Stimulated activated CD8-positive, alpha-beta memory T cell treated with anti-CD3 and anti-CD28 coated beads, Interleukin-15, amount 100 ng/mL, for 24 hours (primary cell): ENCODE measurements around the gene VSTM1.
A peak's percentile ranks its signal among the peaks of the same experiment; 100 is the strongest.
"Not testable (repeated sequence)": the region's sequence is repeated elsewhere in the genome, so short reads cannot be mapped to it uniquely, and the experiment has no call there.

Experiments used
- DNase-seq: peaks from one replicate; pipeline ENCODE4 v3.0.0-alpha.2; 2020; ENCODE audit warnings: low read depth

VSTM1 gene

DNA sequence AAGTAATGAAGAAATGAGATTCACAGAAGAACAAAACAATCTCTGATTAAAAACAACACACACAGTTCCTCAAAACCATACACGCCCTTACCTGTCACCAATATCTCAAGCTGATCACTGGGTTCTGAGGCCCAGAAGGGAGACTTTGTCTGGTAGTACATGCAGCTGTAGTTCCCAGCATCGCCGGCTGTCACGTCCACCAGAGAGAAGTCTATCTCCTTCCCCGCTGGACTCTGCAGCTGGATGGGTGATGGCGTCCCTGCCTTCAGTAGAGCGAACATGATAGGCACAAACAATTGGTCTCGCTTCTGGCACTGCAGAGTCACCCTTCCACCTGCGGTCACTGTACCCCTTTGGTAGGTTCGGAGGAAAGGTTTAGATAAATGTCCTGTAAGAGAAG is 10.1 kb upstream of the VSTM1 start:
- DNase-seq: no peak

DNA sequence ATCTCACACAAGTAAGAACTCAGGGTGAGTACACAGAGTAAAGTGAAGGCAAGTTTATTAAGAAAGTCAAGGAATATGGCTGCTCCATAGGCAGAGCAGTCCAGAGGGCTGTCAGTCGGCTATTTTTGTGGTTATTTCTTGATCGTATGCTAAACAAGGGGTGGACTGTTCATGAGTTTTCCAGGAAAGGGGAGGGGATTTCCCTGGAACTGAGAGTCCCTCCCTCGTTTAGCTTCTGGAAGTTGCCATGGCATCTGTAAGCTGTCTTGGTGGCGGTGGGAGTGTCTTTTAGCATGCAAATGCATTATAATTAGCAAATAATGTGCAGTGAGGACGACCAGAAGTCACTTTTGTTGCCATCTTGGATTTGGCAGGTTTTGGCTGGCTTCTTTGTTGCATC is 5.8 kb upstream of the VSTM1 start:
- no peak for DNase-seq

DNA sequence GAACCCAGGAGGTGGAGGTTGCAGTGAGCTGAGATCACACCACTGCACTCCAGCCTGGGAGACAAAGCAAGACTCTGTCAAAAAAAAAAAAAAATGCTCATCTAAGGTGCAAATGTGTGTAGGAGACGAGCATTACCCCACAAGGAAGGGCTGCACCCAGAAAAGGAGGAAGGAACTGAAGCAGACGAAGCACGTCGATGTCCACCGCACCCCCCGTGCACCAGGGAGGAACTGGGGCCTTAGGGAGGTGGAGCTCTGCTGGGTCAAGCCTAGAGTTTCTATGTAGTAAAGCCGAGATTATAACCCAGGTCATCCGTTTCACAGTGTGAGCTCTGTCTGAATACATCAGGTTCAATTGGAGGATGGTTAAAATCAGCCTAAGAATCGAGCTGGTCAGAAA is 1.1 kb downstream of the VSTM1 start:
- no peak for DNase-seq

DNA sequence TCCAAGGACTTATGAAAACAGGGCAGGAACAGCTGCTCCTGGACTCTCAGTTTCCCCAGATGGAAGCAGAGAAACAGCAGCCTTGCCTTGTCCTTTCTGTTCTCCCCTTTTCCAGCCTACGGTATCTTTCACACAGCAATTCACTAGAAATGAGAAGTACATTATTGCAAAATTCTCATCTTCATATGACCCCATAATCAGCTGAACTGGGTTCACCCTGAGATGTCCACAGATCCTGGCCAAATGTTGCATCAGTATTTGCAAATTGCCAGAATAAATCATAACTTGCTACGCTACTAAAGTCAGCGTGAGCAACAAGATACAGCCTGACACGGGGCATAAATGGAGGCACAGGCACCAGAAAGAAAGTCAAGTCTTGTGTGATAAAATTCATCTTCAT is 16.1 kb downstream of the VSTM1 start:
- no peak for DNase-seq

DNA sequence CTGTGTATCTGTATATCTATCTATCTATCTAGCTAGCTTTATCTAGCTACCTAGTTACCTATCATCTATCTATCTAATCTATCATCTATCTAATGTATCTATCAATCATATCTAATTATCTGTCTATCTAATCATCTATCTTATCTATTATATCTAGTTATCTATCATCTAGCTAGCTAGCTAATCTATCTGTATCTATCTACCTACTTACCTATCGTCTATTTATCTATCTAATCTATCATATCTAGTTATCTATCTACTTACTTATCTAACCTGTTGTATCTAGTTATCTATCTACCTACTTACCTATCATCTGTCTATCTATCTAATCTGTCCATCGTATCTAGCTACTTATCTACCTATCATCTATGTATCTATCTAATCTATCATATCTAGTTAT is 17.9 kb downstream of the VSTM1 start:
- DNase-seq: no peak

DNA sequence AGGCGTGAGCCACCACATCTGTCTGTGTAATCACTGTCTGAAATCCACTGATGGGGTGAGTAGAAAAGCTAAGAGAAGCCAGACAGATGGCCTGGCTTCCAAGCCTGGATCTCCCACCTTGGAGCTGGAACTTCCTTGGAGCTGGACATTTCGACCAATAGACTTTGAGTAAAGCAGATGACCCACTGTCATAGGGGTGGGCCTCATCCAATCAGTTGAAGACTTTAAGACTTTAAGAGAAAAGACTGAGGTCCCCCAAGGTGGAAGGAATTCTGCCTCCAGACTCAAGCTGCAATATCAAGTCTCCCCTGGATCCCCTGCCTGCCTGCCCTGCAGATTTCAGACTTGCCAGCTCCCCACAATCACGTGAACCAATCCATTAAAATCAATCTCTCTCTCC is 20.7 kb downstream of the VSTM1 start:
- DNase-seq: no peak

DNA sequence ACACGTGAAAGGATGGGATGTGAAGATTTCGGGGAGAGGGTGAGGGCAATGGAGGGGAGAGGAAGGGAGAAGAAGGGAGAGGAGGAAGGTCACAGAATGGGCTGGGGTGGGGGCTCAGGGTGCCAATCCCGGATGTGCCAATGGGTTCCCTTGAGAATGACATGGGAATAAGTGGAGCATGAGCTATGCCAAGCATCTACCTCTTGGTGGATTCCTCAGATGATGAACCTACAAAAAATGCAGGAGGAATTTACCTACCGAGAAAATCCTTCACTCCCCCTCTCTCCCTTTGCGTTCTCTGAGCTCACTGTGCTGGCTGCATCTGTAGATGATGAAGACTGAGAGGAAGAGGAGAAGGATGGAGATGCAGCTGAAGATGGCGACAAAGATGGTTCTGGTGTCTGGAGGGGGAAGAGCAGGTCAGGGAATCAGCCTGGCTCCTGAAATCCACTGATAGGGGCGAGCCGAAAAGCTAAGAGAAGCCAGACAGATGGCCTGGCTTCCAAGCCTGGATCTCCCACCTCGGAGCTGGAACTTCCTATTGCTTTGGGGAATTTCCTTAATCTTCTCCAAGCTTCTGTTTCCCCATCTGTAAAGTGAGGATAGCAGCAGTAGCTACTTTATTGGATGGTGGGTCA is 21.6 kb downstream of the VSTM1 start:
- DNase-seq: no peak

DNA sequence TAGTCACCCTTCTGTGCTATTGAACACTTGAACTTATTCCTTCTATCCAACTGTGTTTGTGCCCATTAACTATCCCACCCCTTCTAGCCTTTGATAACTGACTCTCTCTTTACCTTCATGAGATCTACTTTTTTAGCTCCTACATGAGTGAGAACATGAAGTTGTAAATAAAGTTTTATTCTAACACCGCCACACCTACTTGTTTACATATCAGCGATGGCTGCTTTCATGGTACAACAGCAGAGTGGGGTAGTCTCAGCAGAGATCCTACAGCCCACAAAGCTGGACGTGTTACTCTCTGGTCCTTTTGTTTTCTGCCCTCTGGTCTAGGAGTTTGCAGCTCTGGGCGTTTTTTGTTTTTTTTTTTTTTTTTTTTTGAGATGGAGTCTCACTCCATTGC is 23.7 kb downstream of the VSTM1 start:
- DNase-seq: no peak

DNA sequence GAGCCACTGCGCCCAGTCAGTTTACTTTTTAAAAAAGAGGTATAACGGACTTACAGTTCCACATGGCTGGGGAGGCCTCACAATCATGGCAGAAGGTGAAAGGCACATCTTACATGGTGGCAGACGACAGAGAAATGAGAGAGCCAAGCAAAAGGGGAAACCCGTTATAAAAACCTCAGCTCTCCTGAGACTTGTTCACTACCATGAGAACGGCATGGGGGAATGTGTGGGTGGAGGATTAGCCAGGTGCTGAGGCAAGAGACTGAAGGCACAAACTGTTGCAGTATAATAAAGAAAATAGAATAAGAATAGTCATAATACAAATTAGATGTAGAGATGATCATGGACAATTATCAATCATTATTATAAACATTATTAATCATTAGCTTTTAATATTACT is 27.2 kb downstream of the VSTM1 start:
- not testable (repeated sequence) for DNase-seq

DNA sequence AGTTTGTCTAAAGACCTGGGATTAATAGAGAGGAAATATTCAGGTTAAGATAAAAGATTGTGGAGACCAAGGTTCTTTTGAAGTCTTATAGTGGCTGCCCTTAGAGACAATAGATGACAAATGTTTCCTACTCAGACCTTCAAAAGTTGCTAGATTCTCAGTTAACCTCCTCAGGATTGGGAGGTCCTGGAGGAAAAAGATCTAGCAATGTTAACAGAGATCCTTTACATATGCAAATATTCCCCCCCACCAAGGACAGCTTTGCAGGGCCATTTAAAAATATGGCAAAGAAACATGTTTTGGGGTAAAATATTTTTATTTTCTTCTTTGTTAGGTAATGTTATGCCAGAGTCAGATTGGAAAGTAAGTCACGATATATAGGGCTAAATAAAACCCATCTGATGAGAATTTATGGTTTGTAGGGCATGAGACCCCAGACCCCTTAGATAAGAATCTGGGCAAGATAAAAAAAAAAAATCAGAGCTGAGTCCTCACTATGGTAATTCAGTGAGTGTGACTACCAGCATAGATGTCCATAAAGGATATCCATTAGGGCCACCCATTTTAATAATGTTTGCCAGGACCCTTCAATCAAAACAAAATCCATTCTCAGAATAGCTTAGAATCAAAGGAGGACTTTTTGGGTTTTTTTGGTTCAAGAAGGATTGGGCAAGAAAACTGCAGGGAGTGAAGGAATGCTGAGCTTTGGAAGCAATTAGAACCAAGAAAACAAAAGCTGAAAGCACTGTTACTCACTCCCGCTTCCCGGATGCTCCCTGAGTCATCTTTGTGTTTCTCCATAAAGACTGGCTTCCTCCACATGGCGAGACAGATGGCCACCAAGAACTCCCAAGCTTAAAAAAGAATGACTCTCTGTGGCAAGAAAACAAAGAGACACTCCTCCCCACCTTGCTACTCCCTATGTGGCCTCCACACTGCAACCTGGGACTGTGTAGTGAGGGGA is 28.2 kb downstream of the VSTM1 start:
- no peak for DNase-seq

DNA sequence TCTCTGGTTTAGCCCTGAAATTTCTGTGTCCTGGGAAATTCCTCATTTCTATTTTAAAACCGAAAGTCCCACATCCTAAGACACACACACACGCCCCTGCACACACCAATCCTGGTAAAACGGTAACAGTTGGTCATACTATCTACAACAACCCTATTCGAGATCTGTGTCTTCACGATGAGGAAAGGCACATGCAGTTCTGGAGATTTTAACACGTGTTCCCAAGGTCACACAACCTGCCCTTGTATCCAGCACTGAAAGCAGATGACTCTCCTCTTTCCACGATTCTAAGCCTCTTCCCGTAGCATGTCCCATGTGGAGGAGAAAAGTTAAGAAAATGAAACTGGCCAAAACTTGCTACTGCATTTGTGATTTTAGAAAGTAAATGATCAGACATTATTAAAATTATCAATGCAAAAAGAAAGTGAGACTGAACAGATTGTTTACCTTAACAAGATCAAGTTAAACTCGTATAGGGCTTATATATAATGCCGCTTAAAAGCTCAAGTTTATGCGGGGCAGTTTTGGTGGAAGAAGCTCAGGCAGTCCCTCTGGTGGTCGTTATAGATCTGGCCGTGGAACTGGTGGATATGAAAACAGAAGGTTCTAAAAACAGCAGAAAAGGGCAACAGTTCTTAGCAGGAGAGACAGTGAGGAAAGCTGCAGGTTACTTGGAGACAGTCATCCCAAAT is 32.7 kb downstream of the VSTM1 start:
- DNase-seq: no peak

DNA sequence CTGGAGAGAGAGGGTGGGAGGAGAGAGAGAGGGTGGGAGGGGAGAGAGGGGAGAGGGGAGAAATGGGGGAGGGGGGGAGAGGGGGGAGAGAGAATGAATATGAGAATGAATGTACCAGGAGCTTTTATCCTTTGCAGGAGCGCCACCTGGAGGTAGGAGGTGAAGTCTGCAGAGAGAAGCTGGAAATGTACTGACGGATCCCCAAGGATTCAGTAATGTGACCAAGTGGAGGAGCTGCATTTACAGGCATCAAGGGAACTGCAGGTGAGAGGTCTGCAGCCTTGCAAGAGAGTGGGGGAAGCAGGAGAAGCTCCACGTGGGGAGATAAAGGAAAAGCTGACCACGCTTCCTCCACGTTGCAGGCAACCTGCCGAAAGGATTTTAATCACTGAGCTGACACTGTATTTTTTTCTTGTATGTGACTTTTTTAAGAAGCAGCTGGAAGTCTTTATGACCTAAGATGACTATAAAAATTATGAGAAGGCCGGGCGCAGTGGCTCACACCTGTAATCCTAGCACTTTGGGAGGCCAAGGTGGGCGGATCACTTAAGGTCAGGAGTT is 33.7 kb downstream of the VSTM1 start:
- peak; percentile 10 for DNase-seq

DNA sequence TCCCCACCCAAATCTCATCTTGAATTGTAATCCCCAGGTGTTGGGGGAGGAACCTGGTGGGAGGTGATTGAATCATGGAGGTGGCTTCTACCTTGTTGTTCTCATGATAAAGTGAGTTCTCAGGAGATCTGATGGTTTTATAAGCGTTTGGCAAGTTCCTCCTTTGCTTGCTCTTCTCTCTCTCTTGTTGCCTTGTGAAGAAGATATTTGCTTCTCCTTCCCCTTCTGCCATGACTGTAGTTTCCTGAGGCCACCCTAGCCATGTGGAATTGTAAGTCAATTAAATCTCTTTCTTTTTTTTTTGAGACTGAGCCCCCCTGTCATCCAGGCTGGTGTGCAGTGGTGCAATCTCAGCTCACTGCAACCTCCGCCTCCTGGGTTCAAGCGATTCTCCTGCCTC is 34.4 kb downstream of the VSTM1 start:
- no peak for DNase-seq

DNA sequence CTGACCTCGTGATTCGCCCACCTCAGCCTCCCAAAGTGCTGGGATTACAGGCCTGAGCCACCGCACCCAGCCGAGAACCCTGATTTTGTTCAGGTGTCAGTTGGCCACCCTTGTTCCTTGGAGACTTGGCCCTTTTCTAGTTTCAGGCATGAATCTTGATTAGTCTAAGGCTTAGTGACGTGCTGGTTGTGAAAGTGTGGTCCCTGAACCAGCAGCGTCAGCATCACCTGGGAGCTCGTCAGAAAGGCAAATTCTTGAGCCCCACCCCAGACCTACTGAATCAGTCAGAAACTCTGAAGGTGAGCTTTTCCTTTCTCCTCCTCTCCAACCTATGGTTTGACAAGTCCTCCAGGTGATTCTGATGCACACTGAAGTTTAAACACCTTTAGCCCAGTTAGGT is 37.0 kb downstream of the VSTM1 start:
- DNase-seq: no peak

DNA sequence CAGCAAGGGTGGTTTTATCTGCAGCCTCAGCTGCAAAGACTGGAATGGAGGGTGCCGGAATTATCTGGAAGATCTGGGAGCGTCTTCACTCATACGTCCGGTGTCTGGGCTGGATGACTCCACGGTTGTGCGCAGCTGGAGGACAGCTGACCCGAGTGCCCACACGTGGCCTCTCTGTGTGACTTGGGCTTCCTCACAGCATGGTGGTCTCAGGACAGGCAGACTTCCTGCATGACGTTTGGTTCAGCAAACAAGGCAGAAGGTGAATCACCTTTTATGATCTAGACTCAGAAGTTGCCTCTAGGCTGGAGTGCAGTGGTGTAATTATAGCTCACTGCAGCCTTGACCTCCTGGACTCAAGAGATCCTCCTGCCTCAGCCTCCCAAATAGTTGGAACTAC is 39.0 kb downstream of the VSTM1 start:
- DNase-seq: no peak

DNA sequence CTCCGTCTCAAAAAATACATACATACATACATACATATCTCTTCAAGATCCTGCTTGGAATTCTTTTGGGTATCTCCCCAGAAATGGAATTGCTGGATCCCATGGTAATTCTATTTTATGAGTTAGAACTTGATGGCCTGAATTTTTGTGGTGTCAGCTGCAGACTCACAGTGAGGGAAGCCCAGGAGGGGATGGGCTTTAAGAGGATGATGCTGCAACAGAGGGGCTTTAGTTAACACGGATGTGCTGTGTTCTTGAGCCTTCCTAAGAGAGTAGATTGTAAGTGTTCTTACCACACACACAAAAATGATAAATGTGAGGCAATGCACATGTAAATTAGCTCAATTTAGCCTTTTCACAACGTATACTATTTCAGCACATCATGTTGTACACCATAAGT is 40.5 kb downstream of the VSTM1 start:
- no peak for DNase-seq

DNA sequence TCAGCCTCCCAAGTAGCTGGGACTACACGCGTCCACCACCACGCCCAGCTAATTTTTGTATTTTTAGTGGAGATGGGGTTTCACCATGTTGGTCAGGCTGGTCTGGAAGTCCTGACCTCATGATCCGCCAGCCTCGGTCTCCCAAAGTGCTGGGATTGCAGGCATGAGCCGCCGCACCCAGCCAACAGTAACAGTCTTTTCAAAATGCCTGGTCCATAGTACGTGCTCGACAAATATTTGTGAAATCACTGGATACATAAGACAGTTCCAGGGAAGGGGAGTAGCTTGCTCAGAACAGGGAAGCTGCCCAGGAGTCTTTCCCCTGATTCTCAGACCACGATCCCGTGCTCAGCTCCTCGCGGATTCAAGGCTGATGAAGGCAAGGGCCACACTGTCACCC is 41.8 kb downstream of the VSTM1 start:
- DNase-seq: no peak

DNA sequence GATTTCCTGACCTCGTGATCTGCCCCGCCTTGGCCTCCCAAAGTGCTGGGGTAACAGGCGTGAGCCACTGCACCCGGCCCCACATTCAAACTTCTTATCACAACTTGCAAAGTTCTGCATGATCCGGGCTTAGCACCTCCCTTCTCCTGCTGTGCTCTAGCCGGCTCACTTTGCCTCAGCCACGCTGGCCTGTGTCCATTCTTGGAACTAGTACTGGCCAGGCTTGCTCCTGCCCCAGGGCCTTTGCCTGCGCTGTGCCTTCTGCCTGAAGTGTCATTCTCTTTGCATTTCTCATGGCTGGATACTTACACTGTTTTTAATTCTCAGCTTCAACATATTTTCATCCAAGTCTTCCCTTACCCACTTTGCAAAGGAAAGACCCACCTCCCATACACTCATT is 42.3 kb downstream of the VSTM1 start:
- DNase-seq: no peak

DNA sequence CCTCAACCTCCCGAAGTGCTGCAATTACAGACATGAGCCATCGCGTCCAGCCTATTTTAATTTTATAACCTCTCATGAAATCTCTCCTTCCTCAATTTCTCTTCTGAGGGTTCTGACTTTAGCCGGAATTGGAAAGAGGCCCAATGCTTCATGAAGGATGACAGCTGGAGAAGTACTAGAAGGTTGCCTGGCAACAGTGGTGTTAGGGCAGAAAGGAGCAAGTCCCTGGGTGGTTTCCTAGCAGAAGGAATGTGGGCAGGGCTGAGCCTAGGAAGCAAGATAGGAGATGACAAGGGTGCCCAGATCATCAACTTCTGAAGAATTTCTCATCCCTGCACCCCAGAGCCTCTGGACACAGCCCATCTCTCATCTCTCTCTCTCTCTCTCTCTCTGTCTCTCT is 46.4 kb downstream of the VSTM1 start:
- no peak for DNase-seq

DNA sequence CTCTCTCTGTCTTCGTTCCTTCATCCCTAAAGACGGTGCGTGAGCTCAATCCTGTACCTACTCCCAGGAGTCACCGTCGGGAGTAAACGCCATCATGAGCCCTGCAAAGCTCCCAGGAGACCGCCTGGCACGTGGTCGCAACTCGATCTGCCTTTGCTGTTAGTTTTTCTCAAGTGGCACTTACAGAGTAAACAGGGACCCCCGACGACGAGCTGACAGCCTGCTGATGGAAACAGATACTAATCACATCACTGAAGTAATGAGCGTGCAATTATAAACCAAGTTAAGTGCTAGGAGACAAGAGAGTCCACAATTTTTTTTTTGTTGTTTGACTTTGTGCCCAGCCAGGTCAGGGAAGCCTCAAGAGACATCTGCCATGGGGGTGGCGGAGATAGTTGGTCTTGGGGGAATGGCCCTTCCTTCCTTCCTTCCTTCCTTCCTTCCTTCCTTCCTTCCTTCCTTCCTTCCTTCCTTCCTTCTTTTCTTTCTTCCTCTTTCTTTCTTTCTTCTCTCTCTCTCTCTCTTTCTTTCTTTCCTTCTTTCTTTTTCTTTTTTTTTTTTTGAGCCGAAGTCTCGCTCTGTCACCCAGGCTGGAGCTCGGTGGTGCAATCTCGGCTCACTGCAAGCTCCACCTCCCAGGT is 48.7 kb downstream of the VSTM1 start:
- no peak for DNase-seq

DNA sequence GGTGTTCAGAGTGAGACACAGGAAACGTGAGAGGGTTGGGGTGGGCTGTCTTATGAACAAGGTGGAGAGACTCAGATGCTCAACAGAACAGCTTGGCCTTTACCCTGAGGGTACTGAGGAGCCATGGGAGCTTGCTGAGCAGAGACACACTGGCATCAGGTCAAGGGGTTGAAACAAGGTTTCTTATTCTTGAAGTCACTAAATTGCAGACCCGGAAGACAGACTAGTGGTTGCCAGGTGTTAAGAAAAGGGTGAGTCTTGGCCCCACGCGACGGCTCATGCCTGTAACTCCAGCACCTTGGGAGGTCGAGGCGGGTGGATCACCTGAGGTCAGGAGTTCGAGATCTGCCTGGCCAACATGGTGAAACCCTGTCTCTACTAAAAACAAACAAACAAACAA is 49.8 kb downstream of the VSTM1 start:
- DNase-seq: no peak

DNA sequence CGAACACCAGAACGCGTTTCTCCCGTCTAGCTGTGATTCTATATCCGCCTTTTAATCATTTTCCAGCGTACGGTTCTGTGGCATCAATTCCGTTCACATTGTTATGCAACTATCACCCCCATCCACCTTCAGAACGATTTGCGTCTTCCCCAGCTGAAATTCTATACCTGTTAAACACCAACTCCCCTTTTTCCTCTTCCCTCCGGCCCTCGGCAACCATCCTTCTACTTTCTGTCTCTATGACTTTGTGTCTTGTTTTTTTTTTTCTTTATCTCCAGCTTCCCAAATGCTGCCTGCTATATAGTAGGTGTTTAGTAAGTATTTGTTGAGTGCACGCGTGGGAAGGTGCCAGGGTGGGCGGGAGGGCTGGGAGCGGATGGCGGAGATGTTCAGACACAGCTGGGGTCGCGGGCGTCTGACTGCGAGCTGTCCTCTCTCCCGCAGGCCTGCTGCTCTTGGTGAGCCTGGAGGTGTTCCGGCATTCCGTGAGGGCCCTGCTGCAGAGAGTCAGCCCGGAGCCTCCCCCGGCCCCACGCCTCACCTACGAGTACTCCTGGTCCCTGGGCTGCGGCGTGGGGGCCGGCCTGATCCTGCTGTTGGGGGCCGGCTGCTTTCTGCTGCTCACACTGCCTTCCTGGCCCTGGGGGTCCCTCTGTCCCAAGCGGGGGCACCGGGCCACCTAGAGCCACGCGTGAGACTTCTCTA is 52.0 kb downstream of the VSTM1 start:
- no peak for DNase-seq
